ENCODE results near the gene FUCA2. TPM values are rescaled to one million over a fixed set of nuclear protein-coding genes. Genes with fewer than 3 reads are reported as not detected.
A peak's percentile ranks its signal among the peaks of the same experiment; 100 is the strongest.

FUCA2 gene
- total RNA-seq, 1 donor from 2014 or later = 35.3 TPM

- Histone ChIP-seq H3K4me3 (ENCODE audit: low read depth, low read length) (no peak overlapping the region), H3K36me3 (ENCODE audit: control insufficient read depth, insufficient read depth, low read length) (no peaks in the 10 kb centered on the region), H3K27me3 (ENCODE audit: control insufficient read depth, insufficient read depth, low read length) (no peaks in the 10 kb centered on the region)
- FAIRE-seq = no peak
- DNase-seq (ENCODE audit: low read depth) = peak; percentile 37
- TF ChIP-seq CTCF (IDR thresholded peaks at IDR 0.05; ENCODE audit: insufficient read depth, low read length, severe bottlenecking) = no peak
Observed at GRCh38 chr6:143545976-143546547, 34.5 kb upstream of the FUCA2 start.

GRCh38 chr6:143545165-143545564, 33.6 kb upstream of the FUCA2 start:
- no peak for TF ChIP-seq CTCF (IDR thresholded peaks at IDR 0.05; ENCODE audit: insufficient read depth, low read length, severe bottlenecking)
- no peaks in the 10 kb centered on the region for H3K27me3 ChIP-seq (ENCODE audit: control insufficient read depth, insufficient read depth, low read length)
- H3K36me3 ChIP-seq (ENCODE audit: control insufficient read depth, insufficient read depth, low read length) = no peaks in the 10 kb centered on the region
- DNase-seq (ENCODE audit: low read depth) (peak; percentile 57), FAIRE-seq (no peak)
- no peak overlapping the region for H3K4me3 ChIP-seq (ENCODE audit: low read depth, low read length)

GRCh38 chr6:143544011-143544696, 32.6 kb upstream of the FUCA2 start:
- FAIRE-seq = no peak
- no peak overlapping the region for H3K4me3 ChIP-seq (ENCODE audit: low read depth, low read length)
- no peak for DNase-seq (ENCODE audit: low read depth)
- H3K36me3 ChIP-seq (ENCODE audit: control insufficient read depth, insufficient read depth, low read length) = no peaks in the 10 kb centered on the region
- H3K27me3 ChIP-seq (ENCODE audit: control insufficient read depth, insufficient read depth, low read length) = no peaks in the 10 kb centered on the region
- TF ChIP-seq CTCF (IDR thresholded peaks at IDR 0.05; ENCODE audit: insufficient read depth, low read length, severe bottlenecking) = no peak

- TF ChIP-seq CTCF (IDR thresholded peaks at IDR 0.05; ENCODE audit: insufficient read depth, low read length, severe bottlenecking) = no peak
- no peaks in the 10 kb centered on the region for H3K36me3 ChIP-seq (ENCODE audit: control insufficient read depth, insufficient read depth, low read length)
Observed at GRCh38 chr6:143543435-143543834, 31.9 kb upstream of the FUCA2 start.

GRCh38 chr6:143542888-143543287, 31.4 kb upstream of the FUCA2 start:
- peak; percentile 43 for FAIRE-seq

More at GRCh38 chr6:143543435-143543834, 31.9 kb upstream of the FUCA2 start:
- no peak for FAIRE-seq
- Histone ChIP-seq H3K4me3 (ENCODE audit: low read depth, low read length) (no peak overlapping the region), H3K27me3 (ENCODE audit: control insufficient read depth, insufficient read depth, low read length) (no peaks in the 10 kb centered on the region)
- DNase-seq (ENCODE audit: low read depth) = no peak

More at GRCh38 chr6:143542888-143543287, 31.4 kb upstream of the FUCA2 start:
- H3K36me3 ChIP-seq (ENCODE audit: control insufficient read depth, insufficient read depth, low read length) = no peaks in the 10 kb centered on the region
- peak; percentile 76 for DNase-seq (ENCODE audit: low read depth)
- no peak for TF ChIP-seq CTCF (IDR thresholded peaks at IDR 0.05; ENCODE audit: insufficient read depth, low read length, severe bottlenecking)
- H3K4me3 ChIP-seq (ENCODE audit: low read depth, low read length) = no peak overlapping the region
- no peaks in the 10 kb centered on the region for H3K27me3 ChIP-seq (ENCODE audit: control insufficient read depth, insufficient read depth, low read length)

All from bronchial epithelial cell (primary cell).